HEK293T (cell line): ENCODE measurements around the gene POU2F3.
"Not testable (repeated sequence)": the region's sequence is repeated elsewhere in the genome, so short reads cannot be mapped to it uniquely, and the experiment has no call there.

Source experiments
- CTCF ChIA-PET: fragments of 350-600 bp; formaldehyde crosslinking; extraction: SDS; loops from one replicate; lab custom pipeline; 2021; ENCODE audit warnings: antibody characterized with exemption, inconsistent platforms; lab: Yijun Ruan, JAX
- POLR2A ChIA-PET: fragments of 350-600 bp; formaldehyde crosslinking; extraction: SDS; loops from one replicate; lab custom pipeline; 2020; ENCODE audit warnings: antibody characterized with exemption, inconsistent platforms; lab: Yijun Ruan, JAX
- DNase-seq: peaks from one replicate; pipeline ENCODE4 v3.0.0; 2012; ENCODE audit warnings: mixed read lengths; ENCODE audit errors: extremely low spot score
- ARNT ChIP-seq: fragments of 450-650 bp; IDR thresholded peaks from 2 replicates; pipeline ENCODE4 v1.6.1; 2017; ENCODE audit warnings: mild to moderate bottlenecking
- BHLHE40 ChIP-seq: fragments of 450-650 bp; IDR thresholded peaks from 2 replicates; pipeline ENCODE4 v1.6.1; 2016; ENCODE audit warnings: mild to moderate bottlenecking, moderate library complexity, borderline replicate concordance
- CTBP1 ChIP-seq: fragments of 450-650 bp; IDR thresholded peaks from 2 replicates; pipeline ENCODE4 v1.6.1; 2016; ENCODE audit warnings: borderline replicate concordance
- ELF4 ChIP-seq: fragments of 450-650 bp; IDR thresholded peaks from 2 replicates; pipeline ENCODE4 v1.6.1; 2017; ENCODE audit warnings: antibody characterized with exemption
- FOXA1 ChIP-seq: fragments of 450-650 bp; IDR thresholded peaks from 2 replicates; pipeline ENCODE4 v1.6.1; 2016; ENCODE audit warnings: mild to moderate bottlenecking
- FOXK2 ChIP-seq: fragments of 450-650 bp; IDR thresholded peaks from 2 replicates; pipeline ENCODE4 v1.6.1; 2016; ENCODE audit warnings: mild to moderate bottlenecking
- FOXM1 ChIP-seq: fragments of 450-650 bp; IDR thresholded peaks from 2 replicates; pipeline ENCODE4 v1.6.1; 2017; ENCODE audit warnings: mild to moderate bottlenecking, borderline replicate concordance
- HDGF ChIP-seq: fragments of 450-650 bp; IDR thresholded peaks from 2 replicates; pipeline ENCODE4 v1.6.1; 2017; ENCODE audit warnings: antibody characterized with exemption, borderline replicate concordance
- L3MBTL2 ChIP-seq: fragments of 450-650 bp; conservative IDR thresholded peaks from 2 replicates; pipeline ENCODE4 v1.6.1; 2016; ENCODE audit warnings: mild to moderate bottlenecking
- LEF1 ChIP-seq: fragments of 450-650 bp; IDR thresholded peaks from 2 replicates; pipeline ENCODE4 v1.6.1; 2017; ENCODE audit warnings: mild to moderate bottlenecking, borderline replicate concordance
- NFRKB ChIP-seq: fragments of 450-650 bp; IDR thresholded peaks from 2 replicates; pipeline ENCODE4 v1.6.1; 2016; ENCODE audit warnings: mild to moderate bottlenecking, moderate library complexity
- PKNOX1 ChIP-seq: fragments of 450-650 bp; IDR thresholded peaks from 2 replicates; pipeline ENCODE4 v1.6.1; 2016
- SP1 ChIP-seq: fragments of 450-650 bp; IDR thresholded peaks from 2 replicates; pipeline ENCODE4 v1.6.1; 2017
- SUZ12 ChIP-seq: fragments of 450-650 bp; IDR thresholded peaks from 2 replicates; pipeline ENCODE4 v1.6.1; 2016; ENCODE audit warnings: mild to moderate bottlenecking
- TARDBP ChIP-seq: fragments of 450-650 bp; IDR thresholded peaks from 2 replicates; pipeline ENCODE4 v1.6.1; 2016
- ZNF384 ChIP-seq: fragments of 450-650 bp; IDR thresholded peaks from 2 replicates; pipeline ENCODE4 v1.6.1; 2016

POU2F3 gene

GRCh38 chr11:120270386-120270785, 30.4 kb downstream of the POU2F3 start:
- CTCF ChIA-PET = no interaction called here

GRCh38 chr11:120271672-120272071, 31.7 kb downstream of the POU2F3 start:
- CTCF ChIA-PET = no interaction called here
- POLR2A ChIA-PET = no interaction called here
- no peak for DNase-seq
- TF ChIP-seq ELF4 = no peak
- no peak for TF ChIP-seq FOXA1
- TF ChIP-seq SP1 = no peak
- TF ChIP-seq FOXM1 = no peak
- TF ChIP-seq NFRKB = no peak
- TF ChIP-seq ZNF384 = no peak
- TF ChIP-seq HDGF = no peak
- no peak for TF ChIP-seq FOXK2
- TF ChIP-seq LEF1 = no peak
- no peak for TF ChIP-seq PKNOX1
- no peak for TF ChIP-seq ARNT
- TF ChIP-seq SUZ12 = no peak
- no peak for TF ChIP-seq BHLHE40
- no peak for TF ChIP-seq L3MBTL2
- no peak for TF ChIP-seq CTBP1
- no peak for TF ChIP-seq TARDBP

More at GRCh38 chr11:120270386-120270785, 30.4 kb downstream of the POU2F3 start:
- no peak for DNase-seq
- POLR2A ChIA-PET = no interaction called here
- TF ChIP-seq BHLHE40 (no peak), ZNF384 (no peak), HDGF (no peak), FOXK2 (no peak)

GRCh38 chr11:120272303-120272702, 32.4 kb downstream of the POU2F3 start:
- TF ChIP-seq ZNF384 (no peak), FOXK2 (no peak), FOXA1 (no peak), SP1 (no peak), PKNOX1 (no peak), TARDBP (no peak), FOXM1 (no peak), LEF1 (no peak), NFRKB (no peak), ELF4 (no peak), SUZ12 (no peak), CTBP1 (no peak), L3MBTL2 (no peak), HDGF (no peak), BHLHE40 (no peak), ARNT (no peak)
- ChIA-PET CTCF (no interaction called here), POLR2A (no interaction called here)
- DNase-seq = no peak

GRCh38 chr11:120273432-120273831, 33.5 kb downstream of the POU2F3 start:
- POLR2A ChIA-PET = no interaction called here
- CTCF ChIA-PET = no interaction called here
- DNase-seq = no peak
- TF ChIP-seq PKNOX1 = no peak

GRCh38 chr11:120273956-120274355, 34.0 kb downstream of the POU2F3 start:
- DNase-seq, POLR2A ChIA-PET, CTCF ChIA-PET: not testable (repeated sequence)

GRCh38 chr11:120279502-120279901, 39.6 kb downstream of the POU2F3 start:
- no peak for DNase-seq
- CTCF ChIA-PET = no interaction called here
- TF ChIP-seq L3MBTL2 (no peak), ZNF384 (no peak), NFRKB (no peak), LEF1 (no peak), FOXM1 (no peak), ARNT (no peak)
- POLR2A ChIA-PET = no interaction called here

- TF ChIP-seq SP1 = no peak
- TF ChIP-seq PKNOX1 = peak; percentile 55; the same call in 1 of the 2 replicates
- no peak for TF ChIP-seq FOXM1
- TF ChIP-seq TARDBP = no peak
- TF ChIP-seq ZNF384 = no peak
- ChIA-PET CTCF (no interaction called here), POLR2A (no interaction called here)
- DNase-seq = no peak
Observed at GRCh38 chr11:120280600-120281051, 40.7 kb downstream of the POU2F3 start.
